ENCODE results near the gene NELL2. TPM values are rescaled to one million over a fixed set of nuclear protein-coding genes. Genes with fewer than 3 reads are reported as not detected.
A peak's percentile ranks its signal among the peaks of the same experiment; 100 is the strongest.

Gene NELL2
- total RNA-seq (2014; rRNA removed) (0.80 TPM in 1 of 2 replicates, not detected in the other), Bru-seq, nascent RNA (percentile 12 among the genes with signal in this experiment), BruChase-seq, experiment 1, labeled RNA remaining after a 6-hour chase (percentile 4 among the genes with signal in this experiment), BruChase-seq, experiment 2, labeled RNA remaining after a 2-hour chase (percentile 9 among the genes with signal in this experiment)
- long read RNA-seq, result 0 reads

GRCh38 chr12:44875954-44876543 lies at the start of gene NELL2:
Gene NELL2 (minus strand): TSS chr12:44876315. CDS start chr12:44875869, 446 bp downstream.
- intact Hi-C loops (cut with micrococcal nuclease), result no loop called here
- CTCF ChIA-PET, result no interaction called here
- Histone ChIP-seq H3K27me3 (ENCODE audit: low read length) (peaks cover 76% of the 10 kb centered on the region), H3K4me3 (ENCODE audit: low read length) (peak within 1 kb of the TSS; percentile 69), H3K4me2 (ENCODE audit: low read length) (peak within 1 kb of the TSS; percentile 97), H3K36me3 (ENCODE audit: low read depth, low read length) (no peaks in the 10 kb centered on the region), H3K4me1 (ENCODE audit: insufficient read depth, low read length) (peaks cover 15% of the 10 kb centered on the region), H3K9me2 (replicated peaks; ENCODE audit: low read length) (no peaks in the 10 kb centered on the region), H2AFZ (ENCODE audit: low read length) (peak within 1 kb of the TSS; percentile 92), H3K9me3 (ENCODE audit: low read length) (no peaks in the 10 kb centered on the region), H3F3A (ENCODE audit: low read length, unreplicated experiment) (no peaks in the 10 kb centered on the region), H3K9ac (ENCODE audit: low read length) (no peak within 1 kb of the TSS), H4K20me1 (ENCODE audit: low read length) (no peaks in the 10 kb centered on the region), H3K27ac (ENCODE audit: low read length) (no peak within 1 kb of the TSS), H3K79me2 (ENCODE audit: low read length) (no peaks in the 10 kb centered on the region)
- BruUV-seq (replicated peaks), result no TSS peak
- peak; percentile 85 for ATAC-seq
- DNase-seq, result peak; percentile 40
- peak; percentile 87 for TF ChIP-seq EZH2 (IDR thresholded peaks at IDR 0.05; ENCODE audit: low read length, unreplicated experiment)
- no peak for TF ChIP-seq CTCF (conservative IDR thresholded peaks at IDR 0.05; ENCODE audit: low read depth, low read length)
- POLR2A ChIA-PET (ENCODE audit: unreplicated experiment), result interaction anchor here (0.7 kb wide), 1 partner anchor 1476 kb away, joined by 7 read pairs; no protein-coding TSS in a partner anchor

GRCh38 chr12:44921736-44922135 lies 45.6 kb upstream of the NELL2 start:
- intact Hi-C loops (cut with micrococcal nuclease), result no loop called here
- Histone ChIP-seq H3K36me3 (ENCODE audit: low read depth, low read length) (no peaks in the 10 kb centered on the region), H3K4me1 (ENCODE audit: insufficient read depth, low read length) (no peaks in the 10 kb centered on the region), H3K9me2 (replicated peaks; ENCODE audit: low read length) (no peaks in the 10 kb centered on the region), H3K4me3 (ENCODE audit: low read length) (no peak overlapping the region), H3K27ac (ENCODE audit: low read length) (no peak overlapping the region), H3K9me3 (ENCODE audit: low read length) (no peaks in the 10 kb centered on the region), H2AFZ (ENCODE audit: low read length) (no peak overlapping the region), H3K27me3 (ENCODE audit: low read length) (peaks cover 50% of the 10 kb centered on the region), H3K4me2 (ENCODE audit: low read length) (no peak overlapping the region), H3K79me2 (ENCODE audit: low read length) (no peaks in the 10 kb centered on the region), H3K9ac (ENCODE audit: low read length) (no peak overlapping the region), H3F3A (ENCODE audit: low read length, unreplicated experiment) (no peaks in the 10 kb centered on the region), H4K20me1 (ENCODE audit: low read length) (no peaks in the 10 kb centered on the region)
- no TSS peak for BruUV-seq (replicated peaks)
- no peak for TF ChIP-seq EZH2 (IDR thresholded peaks at IDR 0.05; ENCODE audit: low read length, unreplicated experiment)
- no peak for TF ChIP-seq EZH2phosphoT487 (IDR thresholded peaks at IDR 0.05; ENCODE audit: borderline replicate concordance, low read length)
- no peak for TF ChIP-seq CTCF (conservative IDR thresholded peaks at IDR 0.05; ENCODE audit: low read depth, low read length)
- ChIA-PET POLR2A (ENCODE audit: unreplicated experiment) (no interaction called here), CTCF (no interaction called here)
- ATAC-seq (no peak), DNase-seq (no peak)

- Histone ChIP-seq H3K9me3 (ENCODE audit: low read length) (no peaks in the 10 kb centered on the region), H3K9me2 (replicated peaks; ENCODE audit: low read length) (no peaks in the 10 kb centered on the region), H3K4me3 (ENCODE audit: low read length) (no peak overlapping the region), H3K27me3 (ENCODE audit: low read length) (peaks cover 24% of the 10 kb centered on the region; the same call in 1 of the 2 replicates), H3K36me3 (ENCODE audit: low read depth, low read length) (no peaks in the 10 kb centered on the region), H2AFZ (ENCODE audit: low read length) (no peak overlapping the region), H3K4me2 (ENCODE audit: low read length) (no peak overlapping the region), H3K9ac (ENCODE audit: low read length) (no peak overlapping the region), H3K27ac (ENCODE audit: low read length) (no peak overlapping the region), H3K79me2 (ENCODE audit: low read length) (no peaks in the 10 kb centered on the region), H4K20me1 (ENCODE audit: low read length) (no peaks in the 10 kb centered on the region), H3K4me1 (ENCODE audit: insufficient read depth, low read length) (no peaks in the 10 kb centered on the region), H3F3A (ENCODE audit: low read length, unreplicated experiment) (no peaks in the 10 kb centered on the region)
- intact Hi-C loops (cut with micrococcal nuclease), result no loop called here
- TF ChIP-seq CTCF (conservative IDR thresholded peaks at IDR 0.05; ENCODE audit: low read depth, low read length) (no peak), EZH2 (IDR thresholded peaks at IDR 0.05; ENCODE audit: low read length, unreplicated experiment) (no peak), EZH2phosphoT487 (IDR thresholded peaks at IDR 0.05; ENCODE audit: borderline replicate concordance, low read length) (no peak)
- BruUV-seq (replicated peaks), result no TSS peak
- ATAC-seq (no peak), DNase-seq (no peak)
- ChIA-PET CTCF (no interaction called here), POLR2A (ENCODE audit: unreplicated experiment) (no interaction called here)
These were observed 41.0 kb upstream of the NELL2 start for GRCh38 chr12:44917141-44917540.
